Natural killer cell (primary cell): ENCODE results near the gene MICB. TPM values are rescaled to one million over a fixed set of nuclear protein-coding genes. Genes with fewer than 3 reads are reported as not detected.

ENCODE experiments used
- ATAC-seq, 3 donors: fragments of 150-1000 bp in 2 of 3; fragments of 200-7000 bp in 1 of 3; cut with Tn5 transposase; 1 replicate in 1 of 3; 2 replicates in 2 of 3; pipeline ENCODE4 v1.10.0; 2021; ENCODE audit warnings: mild to moderate bottlenecking in 2 of 3, moderate library complexity in 2 of 3
- DNase-seq, 2 donors: peaks; one replicate each; pipeline versions ENCODE4 v3.0.0 to v3.0.0-alpha.2; 2013 to 2021; ENCODE audit warnings: mixed read lengths in 1 of 2
- H3K27ac ChIP-seq: one replicate; pipeline ENCODE4 v1.5.1; 2013; ENCODE audit warnings: mild to moderate bottlenecking, low read length
- H3K27me3 ChIP-seq: one replicate; pipeline ENCODE4 v1.6.1; 2013; ENCODE audit warnings: low read length; ENCODE audit not compliant: control insufficient read depth, insufficient read depth
- H3K36me3 ChIP-seq: one replicate; pipeline ENCODE4 v1.6.1; 2013; ENCODE audit warnings: low read length; ENCODE audit not compliant: control insufficient read depth, insufficient read depth
- H3K4me1 ChIP-seq: one replicate; pipeline ENCODE4 v1.6.1; 2013; ENCODE audit warnings: low read length; ENCODE audit not compliant: control insufficient read depth, insufficient read depth
- H3K4me3 ChIP-seq: one replicate; pipeline ENCODE4 v1.5.1; 2013; ENCODE audit warnings: low read length
- H3K9me3 ChIP-seq: one replicate; pipeline ENCODE4 v1.6.1; 2013; ENCODE audit warnings: low read length; ENCODE audit not compliant: control insufficient read depth, insufficient read depth
- H3K27ac Mint-ChIP-seq, 2 donors: one replicate each; pipeline ENCODE4 v1.8.0; 2022; ENCODE audit warnings: mild to moderate bottlenecking in 2 of 2, mixed read lengths in 2 of 2, moderate library complexity in 1 of 2
- H3K27me3 Mint-ChIP-seq, 2 donors: one replicate each; pipeline ENCODE4 v1.8.0; 2022; ENCODE audit warnings: low read depth in 2 of 2, mixed read lengths in 2 of 2
- H3K36me3 Mint-ChIP-seq: one replicate; pipeline ENCODE4 v1.8.0; 2022; ENCODE audit warnings: mixed read lengths
- H3K4me1 Mint-ChIP-seq, 2 donors: one replicate each; pipeline ENCODE4 v1.8.0; 2022; ENCODE audit warnings: mixed read lengths in 2 of 2
- H3K4me3 Mint-ChIP-seq: one replicate; pipeline ENCODE4 v1.8.0; 2022; ENCODE audit warnings: mild to moderate bottlenecking, moderate library complexity, mixed read lengths
- H3K9me3 Mint-ChIP-seq, 2 donors: one replicate each; pipeline ENCODE4 v1.8.0; 2022; ENCODE audit warnings: mixed read lengths in 2 of 2
- WGBS: methylation state at CpG from one replicate; pipeline ENCODE4 v1.1.7; 2013; ENCODE audit warnings: missing lambda C conversion rate; ENCODE audit not compliant: insufficient coverage; 5-methylcytosine and 5-hydroxymethylcytosine counted together
- intact Hi-C: fragments of 100-400 bp; cut with micrococcal nuclease; formaldehyde crosslinking; loops from one replicate; pipeline ENCODE4 v1.14.2; 2022
- total RNA-seq, 4 donors: library from RNA; stranded (reverse); fragments of 120-200 nt in 1 of 4; gene quantifications; one replicate each; pipeline versions ENCODE4 v1.2.3 to v1.2.4, GENCODE V29; 2013 to 2022
- TF ChIP-seq, protein P1 (sequence below): fragments of 200-600 bp; IDR thresholded peaks from one replicate; pipeline ENCODE4 v1.8.0; 2022; ENCODE audit warnings: antibody characterized with exemption

MICB gene
- total RNA-seq, 3 donors from 2014 or later (not counting 1 experiment from before 2014, with no cell fraction given) = 33.5 to 39.0 (median 37.6) TPM

DNA sequence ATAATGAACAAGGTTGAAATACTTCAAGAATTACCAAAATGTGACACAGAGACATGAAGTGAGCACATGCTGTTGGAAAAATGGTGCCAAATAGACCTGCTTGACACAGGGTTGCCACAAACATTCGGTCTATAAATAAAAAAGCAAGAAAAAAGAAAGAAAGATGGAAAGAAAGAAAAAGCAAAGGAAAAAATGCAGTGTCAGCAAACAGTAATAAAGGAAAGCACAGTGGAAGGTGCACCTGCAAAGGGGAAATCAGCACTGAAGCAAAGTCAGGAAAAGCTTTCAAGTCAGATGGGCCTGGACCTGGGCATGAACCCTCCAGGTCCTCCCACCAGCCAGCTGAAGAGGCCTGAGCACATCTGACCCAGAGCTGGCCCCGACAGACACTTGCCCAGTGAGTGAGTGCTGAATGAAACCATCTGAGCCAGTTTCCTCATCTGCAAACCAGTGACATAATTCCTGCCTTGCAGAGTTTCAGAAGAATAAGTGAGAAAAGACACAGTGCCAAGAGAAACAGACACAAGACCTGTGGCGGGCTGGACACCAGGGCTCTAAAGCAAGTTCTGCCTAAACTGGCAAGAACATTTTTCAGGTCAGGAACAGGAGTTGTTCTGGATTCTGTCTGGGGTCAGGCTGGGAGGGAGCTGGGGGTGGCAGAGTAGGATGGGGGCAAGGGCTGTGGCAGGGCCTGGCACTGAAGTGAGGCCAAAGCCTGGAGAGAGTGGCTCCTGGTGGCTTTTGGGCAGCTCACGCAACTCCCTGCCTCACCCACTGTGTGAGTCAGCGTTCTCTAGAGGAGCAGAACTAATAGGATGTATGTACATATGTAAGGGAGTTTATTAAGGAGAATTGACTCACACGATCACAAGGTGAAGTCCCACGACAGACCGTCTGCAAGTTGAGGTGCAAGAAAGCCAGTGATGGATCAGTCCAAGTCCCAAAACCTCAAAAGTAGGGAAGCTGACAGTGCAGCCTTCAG lies 23.9 kb upstream of the MICB start:
- WGBS = 88% methylated on average over 8 of the region's 8 CpGs
- Histone ChIP-seq H3K9me3 (no peaks in the 10 kb centered on the region), H3K4me1 (peaks cover 50% of the 10 kb centered on the region), H3K27me3 (no peaks in the 10 kb centered on the region), H3K27ac (no peak overlapping the region), H3K4me3 (no peak overlapping the region), H3K36me3 (peaks cover 2% of the 10 kb centered on the region)
- no peaks in the 10 kb centered on the region for H3K36me3 Mint-ChIP-seq
- intact Hi-C loops = no loop called here
- no peaks in the 10 kb centered on the region for H3K9me3 Mint-ChIP-seq
- no peaks in the 10 kb centered on the region for H3K27me3 Mint-ChIP-seq
- peak overlapping the region; percentile 0 to 100 for H3K27ac Mint-ChIP-seq
- ATAC-seq (no peak), DNase-seq (no peak)
- peaks cover 56 to 63% of the 10 kb centered on the region in 2 donors for H3K4me1 Mint-ChIP-seq
- no peak overlapping the region for H3K4me3 Mint-ChIP-seq
- TF ChIP-seq, protein P1, sequence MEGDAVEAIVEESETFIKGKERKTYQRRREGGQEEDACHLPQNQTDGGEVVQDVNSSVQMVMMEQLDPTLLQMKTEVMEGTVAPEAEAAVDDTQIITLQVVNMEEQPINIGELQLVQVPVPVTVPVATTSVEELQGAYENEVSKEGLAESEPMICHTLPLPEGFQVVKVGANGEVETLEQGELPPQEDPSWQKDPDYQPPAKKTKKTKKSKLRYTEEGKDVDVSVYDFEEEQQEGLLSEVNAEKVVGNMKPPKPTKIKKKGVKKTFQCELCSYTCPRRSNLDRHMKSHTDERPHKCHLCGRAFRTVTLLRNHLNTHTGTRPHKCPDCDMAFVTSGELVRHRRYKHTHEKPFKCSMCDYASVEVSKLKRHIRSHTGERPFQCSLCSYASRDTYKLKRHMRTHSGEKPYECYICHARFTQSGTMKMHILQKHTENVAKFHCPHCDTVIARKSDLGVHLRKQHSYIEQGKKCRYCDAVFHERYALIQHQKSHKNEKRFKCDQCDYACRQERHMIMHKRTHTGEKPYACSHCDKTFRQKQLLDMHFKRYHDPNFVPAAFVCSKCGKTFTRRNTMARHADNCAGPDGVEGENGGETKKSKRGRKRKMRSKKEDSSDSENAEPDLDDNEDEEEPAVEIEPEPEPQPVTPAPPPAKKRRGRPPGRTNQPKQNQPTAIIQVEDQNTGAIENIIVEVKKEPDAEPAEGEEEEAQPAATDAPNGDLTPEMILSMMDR = no peak

DNA sequence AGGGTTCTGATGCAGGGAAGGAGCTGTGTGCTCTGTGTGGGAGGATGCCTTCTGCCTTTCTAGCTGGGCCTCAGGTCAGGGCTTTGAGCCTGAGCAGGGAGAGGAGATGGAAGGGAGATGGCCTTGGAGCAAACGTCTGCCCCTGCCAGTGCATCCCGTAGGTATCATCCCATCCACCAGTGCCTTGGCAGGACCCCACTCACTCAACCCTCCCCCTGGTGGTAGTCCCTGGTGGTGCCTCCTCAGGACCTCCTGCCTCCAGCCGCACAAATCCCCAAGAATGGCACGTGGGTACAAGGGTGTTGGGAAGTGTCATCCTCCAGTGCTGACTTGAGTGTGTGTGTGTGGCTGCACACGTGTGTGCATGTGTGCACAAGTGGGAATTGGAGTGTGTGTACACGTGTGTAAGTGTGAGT lies 23.1 kb upstream of the MICB start:
- Histone ChIP-seq H3K4me3 (no peak overlapping the region), H3K27me3 (no peaks in the 10 kb centered on the region), H3K4me1 (peaks cover 42% of the 10 kb centered on the region), H3K27ac (no peak overlapping the region), H3K36me3 (no peaks in the 10 kb centered on the region), H3K9me3 (no peaks in the 10 kb centered on the region)
- intact Hi-C loops = no loop called here
- DNase-seq (peak in 1 of 2 donors; percentile 63), ATAC-seq (peak in 2 of 3 donors; percentile 45 to 60)
- Mint-ChIP-seq H3K9me3 (no peaks in the 10 kb centered on the region), H3K27ac (peak overlapping the region; percentile 0 to 38), H3K36me3 (no peaks in the 10 kb centered on the region), H3K4me1 (peaks cover 48 to 56% of the 10 kb centered on the region in 2 donors), H3K4me3 (no peak overlapping the region), H3K27me3 (no peaks in the 10 kb centered on the region)
- TF ChIP-seq, protein P1 = peak; percentile 42
- 84% methylated on average over 6 of the region's 6 CpGs for WGBS

DNA sequence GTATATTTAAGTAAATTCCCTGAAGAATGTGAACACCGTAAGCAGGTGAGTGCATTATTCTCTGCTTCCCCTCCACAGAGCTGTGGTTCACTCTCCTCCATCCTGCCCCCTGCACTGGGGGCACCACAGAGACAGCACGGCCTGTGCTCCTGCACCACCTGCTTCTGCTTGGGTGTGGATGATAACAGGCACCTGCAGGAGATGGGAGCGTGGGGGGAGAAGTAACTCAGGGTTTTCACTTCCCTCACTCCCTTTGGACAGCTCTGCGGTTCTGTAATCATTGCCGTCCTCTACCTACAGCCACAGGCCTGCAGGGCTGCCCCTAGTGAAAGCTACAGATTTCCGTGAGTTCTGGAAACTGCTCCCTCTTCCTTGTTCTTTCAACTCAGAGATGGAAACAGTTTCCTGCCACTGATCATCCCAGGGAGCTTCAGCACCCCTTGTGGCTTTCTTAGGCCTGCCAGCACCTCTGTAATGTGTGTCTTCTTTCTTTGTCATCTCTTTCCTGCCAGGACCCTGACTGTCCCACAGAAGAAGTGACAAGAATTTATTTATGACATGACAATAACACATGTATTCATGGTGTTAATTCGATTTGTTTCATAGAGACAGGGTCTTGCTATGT lies 21.3 kb upstream of the MICB start:
- no peak overlapping the region for H3K4me3 Mint-ChIP-seq
- no peaks in the 10 kb centered on the region for H3K36me3 Mint-ChIP-seq
- Histone ChIP-seq H3K36me3 (peaks cover 2% of the 10 kb centered on the region), H3K4me1 (peaks cover 25% of the 10 kb centered on the region), H3K27me3 (no peaks in the 10 kb centered on the region), H3K27ac (no peak overlapping the region), H3K9me3 (no peaks in the 10 kb centered on the region), H3K4me3 (no peak overlapping the region)
- DNase-seq (no peak), ATAC-seq (no peak)
- TF ChIP-seq, protein P1 = no peak
- H3K4me1 Mint-ChIP-seq = peaks cover 31 to 42% of the 10 kb centered on the region in 2 donors
- 81% methylated on average over 5 of the region's 7 CpGs for WGBS
- H3K9me3 Mint-ChIP-seq = no peaks in the 10 kb centered on the region
- intact Hi-C loops = no loop called here
- peak overlapping the region; percentile 32 to 57 for H3K27ac Mint-ChIP-seq
- H3K27me3 Mint-ChIP-seq = no peaks in the 10 kb centered on the region
